ENCODE data around the gene POLR1D.

Gene POLR1D

DNA sequence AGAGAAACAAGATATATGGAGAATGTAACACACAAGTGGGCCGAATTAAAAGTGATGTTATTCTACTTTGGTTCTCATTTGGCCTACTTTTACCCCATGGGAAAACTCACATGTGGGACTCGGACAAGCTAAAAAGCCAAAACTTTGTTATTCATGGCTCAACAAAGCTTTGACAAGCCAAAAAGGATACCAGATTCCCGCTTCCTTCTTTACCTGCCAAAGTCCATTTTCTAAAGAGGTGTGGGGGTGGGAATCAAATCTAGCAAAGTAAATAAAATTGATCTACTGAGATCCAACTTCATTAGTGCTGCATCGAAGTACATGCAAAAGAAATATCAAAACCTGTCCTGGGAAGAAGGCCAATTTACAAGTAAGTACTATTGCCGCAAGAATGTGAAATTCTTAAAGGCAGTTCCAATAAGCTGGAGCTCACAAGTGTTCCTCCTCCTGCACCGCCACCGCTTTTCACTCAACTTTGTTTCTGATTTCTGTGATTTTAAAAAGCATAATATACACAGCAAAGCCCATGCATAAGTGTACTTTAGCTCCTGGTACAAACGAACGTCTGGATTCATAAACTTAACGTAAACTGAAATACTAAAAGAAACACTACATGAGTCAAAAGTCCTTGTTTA is 2.5 kb upstream of the POLR1D start:
- peaks cover 17% of the 10 kb centered on the region for H3K36me3 ChIP-seq (ENCODE audit: control insufficient read depth, insufficient read depth, low read length)
- no peak overlapping the region for H3K27ac ChIP-seq (ENCODE audit: low read depth, low read length)
- peak overlapping the region; percentile 98 for H3K4me3 ChIP-seq (ENCODE audit: low read depth, low read length)
- no peaks in the 10 kb centered on the region for H3K9me3 ChIP-seq (ENCODE audit: control insufficient read depth, insufficient read depth, low read length)
- H3K27me3 ChIP-seq (ENCODE audit: control insufficient read depth, insufficient read depth, low read length): no peaks in the 10 kb centered on the region
- peaks cover 34% of the 10 kb centered on the region for H3K4me1 ChIP-seq (ENCODE audit: control insufficient read depth, insufficient read depth, low read length)
- H3K9ac ChIP-seq (ENCODE audit: low read depth, low read length): no peak overlapping the region

- H3K36me3 ChIP-seq (ENCODE audit: control insufficient read depth, insufficient read depth, low read length): peaks cover 20% of the 10 kb centered on the region
- H3K27ac ChIP-seq (ENCODE audit: low read depth, low read length): peak overlapping the region; percentile 89
- peak overlapping the region; percentile 32 for H3K9ac ChIP-seq (ENCODE audit: low read depth, low read length)
- H3K4me1 ChIP-seq (ENCODE audit: control insufficient read depth, insufficient read depth, low read length): peaks cover 31% of the 10 kb centered on the region
- peak overlapping the region; percentile 98 for H3K4me3 ChIP-seq (ENCODE audit: low read depth, low read length)
- no peaks in the 10 kb centered on the region for H3K9me3 ChIP-seq (ENCODE audit: control insufficient read depth, insufficient read depth, low read length)
- H3K27me3 ChIP-seq (ENCODE audit: control insufficient read depth, insufficient read depth, low read length): no peaks in the 10 kb centered on the region
Observed at GRCh38 chr13:27619728-27620376, 1.8 kb upstream of the POLR1D start.

- peak within 1 kb of the TSS; percentile 93 for H3K27ac ChIP-seq (ENCODE audit: low read depth, low read length)
- H3K9me3 ChIP-seq (ENCODE audit: control insufficient read depth, insufficient read depth, low read length): no peaks in the 10 kb centered on the region
- H3K4me3 ChIP-seq (ENCODE audit: low read depth, low read length): peak within 1 kb of the TSS; percentile 98
- H3K4me1 ChIP-seq (ENCODE audit: control insufficient read depth, insufficient read depth, low read length): peaks cover 31% of the 10 kb centered on the region
- H3K9ac ChIP-seq (ENCODE audit: low read depth, low read length): peak within 1 kb of the TSS; percentile 90
- peaks cover 20% of the 10 kb centered on the region for H3K36me3 ChIP-seq (ENCODE audit: control insufficient read depth, insufficient read depth, low read length)
- H3K27me3 ChIP-seq (ENCODE audit: control insufficient read depth, insufficient read depth, low read length): no peaks in the 10 kb centered on the region
Observed at GRCh38 chr13:27620377-27621115, 1.1 kb upstream of the POLR1D start, which contains the start of gene LNX2. TSS of gene LNX2 (minus strand) at chr13:27620529. CDS start at chr13:27581703, 38,826 bp downstream.

DNA sequence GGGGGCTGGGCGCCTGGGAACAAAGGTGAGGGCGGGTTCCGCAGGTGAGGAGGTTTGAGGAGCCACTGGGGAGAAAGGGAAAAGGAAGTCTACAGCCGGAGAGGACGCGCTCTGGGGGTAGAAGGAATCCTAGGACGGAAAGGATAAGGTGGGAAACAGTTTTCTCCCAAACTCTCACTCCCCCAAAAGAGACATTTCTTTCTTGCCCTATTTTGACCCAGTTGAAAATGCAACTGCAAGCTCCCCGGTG is 651 bp upstream of the POLR1D start:
- Histone ChIP-seq H3K4me1 (ENCODE audit: control insufficient read depth, insufficient read depth, low read length) (peaks cover 32% of the 10 kb centered on the region), H3K36me3 (ENCODE audit: control insufficient read depth, insufficient read depth, low read length) (peaks cover 20% of the 10 kb centered on the region), H3K27me3 (ENCODE audit: control insufficient read depth, insufficient read depth, low read length) (no peaks in the 10 kb centered on the region), H3K9ac (ENCODE audit: low read depth, low read length) (peak overlapping the region; percentile 90), H3K9me3 (ENCODE audit: control insufficient read depth, insufficient read depth, low read length) (no peaks in the 10 kb centered on the region), H3K4me3 (ENCODE audit: low read depth, low read length) (peak overlapping the region; percentile 98), H3K27ac (ENCODE audit: low read depth, low read length) (peak overlapping the region; percentile 93)

- Histone ChIP-seq H3K9me3 (ENCODE audit: control insufficient read depth, insufficient read depth, low read length) (no peaks in the 10 kb centered on the region), H3K27me3 (ENCODE audit: control insufficient read depth, insufficient read depth, low read length) (no peaks in the 10 kb centered on the region), H3K9ac (ENCODE audit: low read depth, low read length) (peak overlapping the region; percentile 92), H3K27ac (ENCODE audit: low read depth, low read length) (peak overlapping the region; percentile 93), H3K36me3 (ENCODE audit: control insufficient read depth, insufficient read depth, low read length) (peaks cover 20% of the 10 kb centered on the region), H3K4me3 (ENCODE audit: low read depth, low read length) (peak overlapping the region; percentile 98), H3K4me1 (ENCODE audit: control insufficient read depth, insufficient read depth, low read length) (peaks cover 32% of the 10 kb centered on the region)
Observed at GRCh38 chr13:27622102-27622820, 569 bp downstream of the POLR1D start.

- Histone ChIP-seq H3K27me3 (ENCODE audit: control insufficient read depth, insufficient read depth, low read length) (no peaks in the 10 kb centered on the region), H3K9ac (ENCODE audit: low read depth, low read length) (no peak overlapping the region; the same call in 1 of the 2 replicates), H3K36me3 (ENCODE audit: control insufficient read depth, insufficient read depth, low read length) (peaks cover 20% of the 10 kb centered on the region), H3K4me3 (ENCODE audit: low read depth, low read length) (peak overlapping the region; percentile 98), H3K27ac (ENCODE audit: low read depth, low read length) (no peak overlapping the region), H3K4me1 (ENCODE audit: control insufficient read depth, insufficient read depth, low read length) (peaks cover 26% of the 10 kb centered on the region), H3K9me3 (ENCODE audit: control insufficient read depth, insufficient read depth, low read length) (no peaks in the 10 kb centered on the region)
Observed at GRCh38 chr13:27622881-27623280, 1.2 kb downstream of the POLR1D start.

DNA sequence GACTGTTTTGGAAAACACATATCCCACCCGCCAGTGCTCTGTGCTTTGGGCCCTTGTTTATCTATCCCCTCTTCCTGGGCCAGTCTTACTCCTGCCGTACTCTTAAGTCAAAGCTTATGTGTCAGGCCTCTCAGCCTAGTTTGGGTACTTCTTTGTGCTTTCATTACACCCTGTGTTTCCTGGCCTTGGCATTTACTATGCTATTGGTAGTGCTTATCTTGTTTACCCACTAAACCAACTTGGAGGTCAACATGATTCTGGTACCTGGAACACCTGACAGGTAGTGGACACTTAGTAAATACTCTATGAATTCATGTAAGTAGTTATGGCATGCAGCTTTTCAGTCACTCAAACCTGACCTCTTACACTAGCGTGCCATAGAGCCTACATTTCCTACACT is 2.4 kb downstream of the POLR1D start:
- peaks cover 20% of the 10 kb centered on the region for H3K36me3 ChIP-seq (ENCODE audit: control insufficient read depth, insufficient read depth, low read length)
- H3K9me3 ChIP-seq (ENCODE audit: control insufficient read depth, insufficient read depth, low read length): no peaks in the 10 kb centered on the region
- H3K27me3 ChIP-seq (ENCODE audit: control insufficient read depth, insufficient read depth, low read length): no peaks in the 10 kb centered on the region
- no peak overlapping the region for H3K4me3 ChIP-seq (ENCODE audit: low read depth, low read length)
- peaks cover 19% of the 10 kb centered on the region for H3K4me1 ChIP-seq (ENCODE audit: control insufficient read depth, insufficient read depth, low read length)
- H3K9ac ChIP-seq (ENCODE audit: low read depth, low read length): no peak overlapping the region
- H3K27ac ChIP-seq (ENCODE audit: low read depth, low read length): no peak overlapping the region

- H3K27me3 ChIP-seq (ENCODE audit: control insufficient read depth, insufficient read depth, low read length): no peaks in the 10 kb centered on the region
- no peak overlapping the region for H3K4me3 ChIP-seq (ENCODE audit: low read depth, low read length)
- no peak overlapping the region for H3K27ac ChIP-seq (ENCODE audit: low read depth, low read length)
- H3K36me3 ChIP-seq (ENCODE audit: control insufficient read depth, insufficient read depth, low read length): peaks cover 20% of the 10 kb centered on the region
- no peak overlapping the region for H3K9ac ChIP-seq (ENCODE audit: low read depth, low read length)
- H3K9me3 ChIP-seq (ENCODE audit: control insufficient read depth, insufficient read depth, low read length): no peaks in the 10 kb centered on the region
- peaks cover 13% of the 10 kb centered on the region for H3K4me1 ChIP-seq (ENCODE audit: control insufficient read depth, insufficient read depth, low read length)
Observed at GRCh38 chr13:27625839-27626238, 4.1 kb downstream of the POLR1D start.

- Histone ChIP-seq H3K27ac (ENCODE audit: low read depth, low read length) (no peak overlapping the region), H3K36me3 (ENCODE audit: control insufficient read depth, insufficient read depth, low read length) (peaks cover 28% of the 10 kb centered on the region), H3K4me3 (ENCODE audit: low read depth, low read length) (no peak overlapping the region), H3K4me1 (ENCODE audit: control insufficient read depth, insufficient read depth, low read length) (peaks cover 13% of the 10 kb centered on the region), H3K9ac (ENCODE audit: low read depth, low read length) (no peak overlapping the region), H3K27me3 (ENCODE audit: control insufficient read depth, insufficient read depth, low read length) (no peaks in the 10 kb centered on the region), H3K9me3 (ENCODE audit: control insufficient read depth, insufficient read depth, low read length) (no peaks in the 10 kb centered on the region)
Observed at GRCh38 chr13:27627380-27627779, 5.7 kb downstream of the POLR1D start.

GRCh38 chr13:27628081-27628480 is 6.4 kb downstream of the POLR1D start:
- Histone ChIP-seq H3K9me3 (ENCODE audit: control insufficient read depth, insufficient read depth, low read length) (no peaks in the 10 kb centered on the region), H3K4me1 (ENCODE audit: control insufficient read depth, insufficient read depth, low read length) (peaks cover 7% of the 10 kb centered on the region), H3K27me3 (ENCODE audit: control insufficient read depth, insufficient read depth, low read length) (no peaks in the 10 kb centered on the region), H3K27ac (ENCODE audit: low read depth, low read length) (no peak overlapping the region), H3K36me3 (ENCODE audit: control insufficient read depth, insufficient read depth, low read length) (peaks cover 28% of the 10 kb centered on the region), H3K9ac (ENCODE audit: low read depth, low read length) (no peak overlapping the region), H3K4me3 (ENCODE audit: low read depth, low read length) (no peak overlapping the region)
